ENCODE results near the gene XPO1.
"Not testable (repeated sequence)": the region's sequence is repeated elsewhere in the genome, so short reads cannot be mapped to it uniquely, and the experiment has no call there.

XPO1 gene

GRCh38 chr2:61470965-61471904 is 66.9 kb downstream of the XPO1 start, which contains the start of gene USP34:
Gene USP34, minus strand, starts transcription at chr2:61471087. Its CDS starts 395 bp downstream, at chr2:61470692.
- peak within 1 kb of the TSS; percentile 97 for H3K27ac ChIP-seq
- DNase-seq (ENCODE audit: low read depth, low spot score): peak; percentile 79

GRCh38 chr2:61470122-61470951 is 67.8 kb downstream of the XPO1 start:
- peak; percentile 10 for DNase-seq (ENCODE audit: low read depth, low spot score)
- peak overlapping the region; percentile 97 for H3K27ac ChIP-seq

- no peak for DNase-seq (ENCODE audit: low read depth, low spot score)
- peak overlapping the region; percentile 97 for H3K27ac ChIP-seq
Measured at GRCh38 chr2:61469424-61470121, 68.6 kb downstream of the XPO1 start.

GRCh38 chr2:61468231-61468630 is 69.9 kb downstream of the XPO1 start:
- DNase-seq (ENCODE audit: low read depth, low spot score); H3K27ac ChIP-seq: not testable (repeated sequence)

GRCh38 chr2:61465045-61465444 is 73.1 kb downstream of the XPO1 start:
- H3K27ac ChIP-seq: no peak overlapping the region
- DNase-seq (ENCODE audit: low read depth, low spot score): no peak

- H3K27ac ChIP-seq: no peak overlapping the region
- no peak for DNase-seq (ENCODE audit: low read depth, low spot score)
Measured at GRCh38 chr2:61463769-61464475, 74.2 kb downstream of the XPO1 start.

- peak overlapping the region; percentile 88 for H3K27ac ChIP-seq
- DNase-seq (ENCODE audit: low read depth, low spot score): no peak
Measured at GRCh38 chr2:61461404-61461803, 76.8 kb downstream of the XPO1 start.

GRCh38 chr2:61460163-61460562 is 78.0 kb downstream of the XPO1 start:
- peak overlapping the region; percentile 88 for H3K27ac ChIP-seq

GRCh38 chr2:61456746-61457420 is 81.3 kb downstream of the XPO1 start:
- H3K27ac ChIP-seq: no peak overlapping the region

More at GRCh38 chr2:61460163-61460562, 78.0 kb downstream of the XPO1 start:
- peak; percentile 18 for DNase-seq (ENCODE audit: low read depth, low spot score)

GRCh38 chr2:61456070-61456745 is 81.9 kb downstream of the XPO1 start:
- DNase-seq (ENCODE audit: low read depth, low spot score): no peak
- H3K27ac ChIP-seq: no peak overlapping the region

More at GRCh38 chr2:61456746-61457420, 81.3 kb downstream of the XPO1 start:
- no peak for DNase-seq (ENCODE audit: low read depth, low spot score)

GRCh38 chr2:61454972-61455371 is 83.2 kb downstream of the XPO1 start:
- not testable (repeated sequence) for H3K27ac ChIP-seq; DNase-seq (ENCODE audit: low read depth, low spot score)

GRCh38 chr2:61454383-61454782 is 83.8 kb downstream of the XPO1 start:
- H3K27ac ChIP-seq: no peak overlapping the region
- DNase-seq (ENCODE audit: low read depth, low spot score): no peak

GRCh38 chr2:61452392-61452791 is 85.8 kb downstream of the XPO1 start:
- DNase-seq (ENCODE audit: low read depth, low spot score): no peak
- no peak overlapping the region for H3K27ac ChIP-seq

GRCh38 chr2:61451178-61451577 is 87.0 kb downstream of the XPO1 start:
- no peak for DNase-seq (ENCODE audit: low read depth, low spot score)
- H3K27ac ChIP-seq: no peak overlapping the region

- DNase-seq (ENCODE audit: low read depth, low spot score): peak; percentile 36
- no peak overlapping the region for H3K27ac ChIP-seq
Measured at GRCh38 chr2:61450144-61450543, 88.0 kb downstream of the XPO1 start.

GRCh38 chr2:61448229-61448628 is 89.9 kb downstream of the XPO1 start:
- no peak for DNase-seq (ENCODE audit: low read depth, low spot score)
- no peak overlapping the region for H3K27ac ChIP-seq

- DNase-seq (ENCODE audit: low read depth, low spot score); H3K27ac ChIP-seq: not testable (repeated sequence)
Measured at GRCh38 chr2:61446971-61447370, 91.2 kb downstream of the XPO1 start.

- DNase-seq (ENCODE audit: low read depth, low spot score): no peak
- no peak overlapping the region for H3K27ac ChIP-seq
Measured at GRCh38 chr2:61443342-61444041, 94.7 kb downstream of the XPO1 start.
